CD4-positive, alpha-beta T cell treated with Interleukin-4 for 1 hour (primary cell): ENCODE data around the gene NKX1-2.

ENCODE experiments used
- DNase-seq, 2 donors: peaks; one replicate each; pipeline ENCODE4 v3.0.0-alpha.2; 2020 to 2022

Gene NKX1-2

DNA sequence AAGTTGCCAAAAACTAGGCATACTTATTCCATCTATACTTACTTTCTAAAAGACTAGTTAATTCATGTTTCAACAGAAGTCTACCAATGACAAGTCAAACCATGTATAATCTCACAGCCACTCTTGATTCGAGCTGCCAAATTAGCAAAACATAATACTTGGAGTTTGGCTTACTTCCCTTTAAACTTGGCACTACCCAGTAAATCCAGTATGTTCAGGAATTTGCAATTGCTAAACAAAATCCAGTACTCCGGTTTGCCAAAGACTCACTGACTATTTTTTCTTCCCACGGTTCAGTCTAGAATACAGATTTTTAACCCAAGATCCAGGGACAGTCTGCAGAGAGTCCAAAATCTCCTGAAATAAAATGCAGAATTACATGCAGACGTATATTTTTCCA is 35.8 kb downstream of the NKX1-2 start:
- no peak for DNase-seq

DNA sequence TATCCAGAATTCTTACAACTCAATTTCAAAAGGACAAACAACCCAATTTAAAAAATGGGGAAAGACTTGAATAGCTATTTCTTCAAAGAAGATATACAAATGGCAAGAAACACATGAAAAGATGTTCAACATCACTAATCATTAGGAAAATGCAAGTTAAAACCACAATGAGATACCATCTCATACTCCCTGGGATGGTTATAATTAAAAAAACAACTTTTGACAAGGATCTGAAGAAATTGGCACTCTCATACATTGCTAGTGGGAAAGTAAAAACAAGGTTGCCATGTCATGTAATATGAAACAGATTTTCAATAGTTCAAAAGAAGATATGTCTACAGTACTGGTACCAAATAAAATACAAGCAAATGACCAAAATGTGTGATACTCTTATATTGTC is 40.1 kb downstream of the NKX1-2 start:
- DNase-seq: no peak

DNA sequence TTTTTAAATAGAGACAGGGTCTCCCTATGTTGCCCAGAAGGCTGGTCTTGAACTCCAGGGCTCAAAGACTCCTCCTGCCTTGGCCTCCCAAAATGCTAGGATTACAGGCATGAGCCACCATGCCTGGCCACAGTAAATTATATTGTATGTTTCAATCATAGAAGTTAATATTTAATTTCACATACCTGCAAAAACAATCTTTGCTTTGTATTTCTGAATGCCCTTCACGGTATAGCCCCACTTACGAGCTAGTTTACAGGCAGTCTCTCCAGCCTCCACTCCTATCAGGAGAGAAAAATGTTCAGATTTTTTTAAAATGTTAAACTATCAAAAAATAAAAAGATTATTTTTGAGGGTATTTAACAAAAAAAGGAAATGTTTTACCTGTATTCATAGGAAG is 41.5 kb downstream of the NKX1-2 start:
- DNase-seq: no peak

DNA sequence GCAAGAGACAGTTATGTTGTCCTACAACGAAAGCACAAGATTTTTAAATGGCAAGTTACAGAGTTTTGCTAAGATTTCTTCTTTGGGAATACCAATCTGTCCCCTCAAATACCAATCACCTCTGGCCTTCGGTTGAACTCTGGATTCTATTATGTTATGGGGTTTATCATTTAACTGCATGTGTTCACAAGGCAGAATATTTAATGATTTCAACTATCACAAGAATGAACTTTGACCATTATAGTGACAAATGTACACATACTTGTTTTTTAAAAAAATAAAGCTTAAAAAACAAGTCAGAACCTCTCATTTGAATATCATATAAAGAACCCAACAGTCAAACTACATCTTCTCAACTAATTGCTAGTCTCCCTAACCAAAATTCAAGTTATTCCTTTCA is 42.4 kb downstream of the NKX1-2 start:
- no peak for DNase-seq

DNA sequence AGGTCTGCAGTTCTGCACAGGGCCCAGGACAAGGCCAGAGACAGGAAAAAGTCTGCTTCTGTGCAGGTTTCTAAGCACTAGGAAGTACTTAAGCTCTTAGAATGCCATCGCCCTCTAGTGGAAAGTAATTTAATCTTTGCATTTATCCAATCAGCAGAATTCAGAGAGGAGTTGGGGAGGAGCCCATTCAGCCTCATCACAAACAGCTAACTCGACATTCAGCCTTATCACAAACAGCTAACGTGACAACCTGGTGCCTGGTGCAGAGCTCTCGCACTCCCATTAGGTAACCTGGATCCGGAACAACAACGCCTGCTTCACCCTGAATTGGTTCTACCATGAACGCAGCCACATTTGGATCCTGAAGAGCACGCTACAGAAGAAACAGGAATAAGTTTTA is 46.3 kb downstream of the NKX1-2 start:
- DNase-seq: peak; percentile 34 to 80

DNA sequence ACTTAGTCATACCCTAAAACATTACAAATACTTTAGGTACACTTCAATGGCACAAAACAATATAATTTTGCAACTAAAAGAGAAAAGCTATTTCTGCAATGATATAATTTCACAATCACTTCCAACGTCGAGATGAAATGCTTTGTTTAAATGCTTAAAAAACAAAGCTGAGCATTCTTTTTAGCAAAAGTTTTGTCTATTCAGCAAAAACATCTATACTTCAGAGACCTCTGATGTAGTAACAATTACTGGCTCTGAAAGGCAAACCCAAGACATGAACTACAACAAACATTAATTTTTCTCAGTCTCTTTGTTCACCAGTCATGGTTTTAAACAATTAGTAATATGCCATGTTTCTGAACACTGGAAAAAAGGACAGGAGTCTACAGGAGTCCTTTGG is 47.6 kb downstream of the NKX1-2 start:
- DNase-seq: no peak

DNA sequence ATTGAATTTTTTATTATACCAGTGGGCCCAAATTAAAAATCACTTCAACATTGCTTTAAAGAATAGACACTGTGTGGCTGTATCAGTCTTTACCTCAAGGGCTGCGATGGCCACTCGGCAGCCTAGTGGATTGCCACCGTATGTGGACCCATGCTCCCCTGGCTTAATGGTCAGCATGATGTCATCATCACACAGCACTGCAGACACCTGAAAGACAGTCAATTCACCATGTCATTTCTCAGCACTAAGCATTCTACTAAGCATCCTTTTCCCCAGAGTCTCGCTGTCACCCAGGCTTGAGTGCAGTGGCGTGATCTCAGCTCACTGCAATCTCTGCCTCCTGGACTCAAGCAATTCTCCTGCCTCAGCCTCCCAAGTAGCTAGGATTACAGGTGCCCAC is 48.2 kb downstream of the NKX1-2 start:
- no peak for DNase-seq
